ENCODE measurements around the gene CCNK.

DNA sequence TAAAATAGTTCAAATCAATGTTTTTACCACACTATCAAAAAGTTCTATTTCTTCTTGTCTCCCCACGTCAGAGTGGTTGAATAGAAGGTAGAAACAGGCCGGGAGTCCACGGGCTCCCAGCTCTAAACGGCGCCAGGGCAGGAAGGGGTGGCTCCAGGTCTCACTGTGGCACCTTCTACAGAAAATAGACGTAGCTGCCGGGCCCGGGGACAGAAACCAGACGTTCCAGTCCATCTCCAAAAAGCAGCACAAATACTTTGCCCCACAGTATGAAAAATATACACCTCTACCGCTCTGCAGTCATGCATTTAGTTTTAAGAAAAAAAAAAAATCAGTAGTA lies 30.9 kb downstream of the CCNK start:
- TF ChIP-seq TAF1 (IDR thresholded peaks at IDR 0.05; ENCODE audit: borderline replicate concordance, insufficient read depth, low read length) = no peak
- TF ChIP-seq, protein P1, sequence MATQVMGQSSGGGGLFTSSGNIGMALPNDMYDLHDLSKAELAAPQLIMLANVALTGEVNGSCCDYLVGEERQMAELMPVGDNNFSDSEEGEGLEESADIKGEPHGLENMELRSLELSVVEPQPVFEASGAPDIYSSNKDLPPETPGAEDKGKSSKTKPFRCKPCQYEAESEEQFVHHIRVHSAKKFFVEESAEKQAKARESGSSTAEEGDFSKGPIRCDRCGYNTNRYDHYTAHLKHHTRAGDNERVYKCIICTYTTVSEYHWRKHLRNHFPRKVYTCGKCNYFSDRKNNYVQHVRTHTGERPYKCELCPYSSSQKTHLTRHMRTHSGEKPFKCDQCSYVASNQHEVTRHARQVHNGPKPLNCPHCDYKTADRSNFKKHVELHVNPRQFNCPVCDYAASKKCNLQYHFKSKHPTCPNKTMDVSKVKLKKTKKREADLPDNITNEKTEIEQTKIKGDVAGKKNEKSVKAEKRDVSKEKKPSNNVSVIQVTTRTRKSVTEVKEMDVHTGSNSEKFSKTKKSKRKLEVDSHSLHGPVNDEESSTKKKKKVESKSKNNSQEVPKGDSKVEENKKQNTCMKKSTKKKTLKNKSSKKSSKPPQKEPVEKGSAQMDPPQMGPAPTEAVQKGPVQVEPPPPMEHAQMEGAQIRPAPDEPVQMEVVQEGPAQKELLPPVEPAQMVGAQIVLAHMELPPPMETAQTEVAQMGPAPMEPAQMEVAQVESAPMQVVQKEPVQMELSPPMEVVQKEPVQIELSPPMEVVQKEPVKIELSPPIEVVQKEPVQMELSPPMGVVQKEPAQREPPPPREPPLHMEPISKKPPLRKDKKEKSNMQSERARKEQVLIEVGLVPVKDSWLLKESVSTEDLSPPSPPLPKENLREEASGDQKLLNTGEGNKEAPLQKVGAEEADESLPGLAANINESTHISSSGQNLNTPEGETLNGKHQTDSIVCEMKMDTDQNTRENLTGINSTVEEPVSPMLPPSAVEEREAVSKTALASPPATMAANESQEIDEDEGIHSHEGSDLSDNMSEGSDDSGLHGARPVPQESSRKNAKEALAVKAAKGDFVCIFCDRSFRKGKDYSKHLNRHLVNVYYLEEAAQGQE (IDR thresholded peaks at IDR 0.05; ENCODE audit: insufficient read depth in 1 of 2, low read depth in 2 of 2, low read length in 2 of 2) = no peak
- no peak for TF ChIP-seq POLR2AphosphoS5 (IDR thresholded peaks at IDR 0.05; ENCODE audit: low read depth, low read length)

All from PFSK-1 (cell line).